ENCODE measurements around the gene AGPAT3.
"Not testable (repeated sequence)": the region's sequence is repeated elsewhere in the genome, so short reads cannot be mapped to it uniquely, and the experiment has no call there.

The AGPAT3 gene

DNA sequence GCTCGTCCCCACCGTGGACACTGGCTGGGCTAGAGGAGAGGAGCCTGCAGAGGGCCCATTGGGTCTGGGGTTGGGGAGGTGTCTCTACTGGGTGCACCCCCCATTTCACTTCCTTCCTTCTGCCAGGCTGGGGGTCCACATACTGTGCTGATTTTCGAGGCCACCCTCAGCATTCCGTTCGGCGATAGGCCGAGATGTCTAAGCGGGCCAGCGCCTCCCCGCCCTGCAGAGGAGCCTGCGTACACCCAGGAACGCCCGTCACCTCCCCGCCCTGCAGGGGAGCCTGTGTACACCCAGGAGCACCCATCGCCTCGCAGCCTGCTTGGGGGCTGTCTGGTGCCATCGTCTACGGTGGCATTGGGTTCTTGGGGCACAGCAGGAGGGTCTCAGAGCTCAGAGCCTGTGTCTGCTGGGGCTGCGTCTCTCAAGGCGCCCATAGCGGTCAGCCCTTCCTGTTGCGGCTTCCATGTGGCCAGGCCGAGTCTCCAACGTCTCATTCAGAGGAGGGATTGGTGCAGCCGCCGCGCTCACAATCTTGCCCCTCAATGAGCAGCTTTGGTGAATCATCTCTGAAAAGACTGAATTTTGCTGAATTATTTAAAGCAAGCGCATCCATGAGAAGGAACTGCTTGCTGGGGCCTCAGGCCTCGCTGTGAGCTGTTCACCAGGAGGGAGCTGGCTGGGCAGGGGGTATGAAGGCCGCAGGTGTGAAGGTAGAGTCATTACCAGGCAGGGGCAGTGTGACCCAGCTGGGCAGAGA is 30.7 kb upstream of the AGPAT3 start:
- in situ Hi-C loops (cut with MboI; ENCODE audit: low sequenced_read_pairs) = no loop called here

DNA sequence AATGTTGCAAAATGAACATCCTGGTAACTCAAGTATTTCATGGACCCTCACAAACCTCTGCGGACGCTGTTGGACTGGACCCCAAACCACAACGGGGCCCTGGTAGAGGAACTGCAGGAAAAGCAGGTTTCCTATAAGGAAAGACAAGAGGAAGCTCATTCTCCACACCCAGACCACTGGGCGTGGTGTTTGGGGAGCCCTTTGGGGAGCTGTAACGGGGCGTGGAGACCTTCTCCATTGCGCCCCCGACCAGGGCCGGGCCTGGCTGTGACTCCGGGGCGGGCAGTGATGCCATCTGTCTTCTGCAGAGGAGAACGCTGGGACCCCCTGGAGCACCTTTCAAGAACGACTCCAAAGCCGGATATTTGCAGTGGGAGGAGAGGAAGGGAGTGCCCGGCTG is 30.0 kb upstream of the AGPAT3 start:
- in situ Hi-C loops (cut with MboI; ENCODE audit: low sequenced_read_pairs) = no loop called here

DNA sequence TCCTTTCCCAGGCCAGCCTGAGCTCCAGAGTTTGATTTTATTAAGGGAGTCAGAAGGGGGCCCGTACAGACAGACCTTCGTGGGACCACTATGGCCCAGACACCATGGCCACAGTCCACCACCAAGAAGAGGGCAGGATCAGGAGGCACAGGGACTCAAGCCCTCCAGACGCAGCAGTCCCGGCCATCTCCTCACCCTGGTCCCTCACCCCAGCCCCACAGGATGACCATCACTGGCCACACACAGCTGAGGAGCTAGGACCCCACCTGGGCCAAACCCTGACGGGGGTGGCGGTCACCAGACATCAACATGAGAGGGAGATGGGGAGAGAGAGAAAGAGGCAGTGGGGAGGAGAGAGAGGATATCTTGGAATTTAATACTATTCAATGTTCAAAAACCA is 29.2 kb upstream of the AGPAT3 start:
- in situ Hi-C loops (cut with MboI; ENCODE audit: low sequenced_read_pairs) = no loop called here

DNA sequence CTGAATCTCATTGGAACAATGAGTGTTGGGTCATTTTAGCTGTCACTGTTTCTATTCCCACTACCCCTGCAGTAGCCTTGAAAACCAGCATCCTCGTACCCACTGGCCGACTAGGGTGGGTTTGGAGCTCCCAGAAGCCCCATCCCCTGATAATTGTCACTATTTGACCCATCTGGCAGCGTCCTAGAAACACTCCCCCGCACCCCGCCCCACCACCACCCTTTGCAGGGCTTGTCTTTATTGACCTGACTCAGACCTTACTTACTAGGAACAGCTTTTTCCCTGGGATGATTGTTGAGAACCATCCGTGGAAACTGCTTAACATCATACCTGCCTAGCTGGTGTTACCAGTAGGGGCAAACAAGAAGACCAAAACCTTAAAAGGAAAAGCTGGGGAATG is 28.4 kb upstream of the AGPAT3 start:
- in situ Hi-C loops (cut with MboI; ENCODE audit: low sequenced_read_pairs) = no loop called here

DNA sequence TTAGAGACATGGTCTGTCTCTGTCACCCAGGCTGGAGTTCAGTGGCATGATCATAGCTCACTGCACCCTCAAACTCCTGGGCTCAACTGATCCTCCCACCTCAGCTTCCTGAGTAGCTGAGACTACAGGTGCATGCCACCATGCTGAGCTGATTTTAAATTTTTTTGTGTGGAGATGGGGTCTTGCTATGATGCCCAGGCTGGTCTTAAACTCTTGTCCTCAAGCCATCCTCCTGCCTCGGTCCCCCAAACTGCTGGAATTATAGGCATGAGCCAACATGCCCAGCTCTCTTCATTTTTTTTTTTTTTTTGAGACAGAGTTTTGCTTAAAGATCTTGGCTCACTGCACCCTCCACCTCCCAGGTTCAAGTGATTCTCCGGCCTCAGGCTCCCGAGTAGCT is 24.8 kb upstream of the AGPAT3 start:
- in situ Hi-C loops (cut with MboI; ENCODE audit: low sequenced_read_pairs) = no loop called here

DNA sequence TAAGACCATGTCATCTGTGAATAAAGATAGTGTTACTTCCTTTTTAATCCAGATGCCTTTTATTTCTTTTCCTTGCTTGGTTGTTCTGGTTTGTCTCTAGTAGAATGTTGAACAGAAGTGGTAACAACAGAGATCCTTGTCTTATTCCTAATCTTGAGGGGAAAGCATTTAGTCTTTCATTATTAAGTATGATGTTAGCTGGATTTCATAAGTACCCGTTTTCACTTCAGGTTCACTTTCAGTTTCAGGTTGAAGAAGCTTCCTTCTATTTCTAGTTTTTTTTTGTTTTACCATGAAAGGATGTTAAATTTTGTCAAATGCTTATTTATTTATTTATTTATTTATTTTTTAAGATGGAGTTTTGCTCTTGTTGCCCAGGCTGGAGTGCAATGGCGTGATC is 22.3 kb upstream of the AGPAT3 start:
- in situ Hi-C loops (cut with MboI; ENCODE audit: low sequenced_read_pairs) = no loop called here

DNA sequence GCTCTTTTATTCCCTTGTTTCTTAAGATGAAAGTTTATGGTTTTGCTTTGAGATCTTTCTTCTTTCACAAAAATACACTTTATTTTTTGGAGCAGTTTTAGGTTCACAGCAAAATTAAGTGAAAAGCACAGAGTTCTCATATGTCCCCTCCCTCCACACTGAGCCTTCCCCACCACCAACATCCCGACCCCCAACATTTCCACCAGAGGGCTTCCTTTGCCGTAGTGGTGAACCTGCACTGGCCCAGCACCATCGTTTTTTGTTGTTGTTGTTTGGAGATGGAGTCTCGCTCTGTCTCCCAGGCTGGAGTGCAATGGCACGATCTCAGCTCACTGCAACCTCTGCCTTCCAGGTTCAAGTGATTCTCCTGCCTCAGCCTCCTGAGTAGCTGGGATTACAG is 20.1 kb upstream of the AGPAT3 start:
- in situ Hi-C loops (cut with MboI; ENCODE audit: low sequenced_read_pairs) = not testable (repeated sequence)

DNA sequence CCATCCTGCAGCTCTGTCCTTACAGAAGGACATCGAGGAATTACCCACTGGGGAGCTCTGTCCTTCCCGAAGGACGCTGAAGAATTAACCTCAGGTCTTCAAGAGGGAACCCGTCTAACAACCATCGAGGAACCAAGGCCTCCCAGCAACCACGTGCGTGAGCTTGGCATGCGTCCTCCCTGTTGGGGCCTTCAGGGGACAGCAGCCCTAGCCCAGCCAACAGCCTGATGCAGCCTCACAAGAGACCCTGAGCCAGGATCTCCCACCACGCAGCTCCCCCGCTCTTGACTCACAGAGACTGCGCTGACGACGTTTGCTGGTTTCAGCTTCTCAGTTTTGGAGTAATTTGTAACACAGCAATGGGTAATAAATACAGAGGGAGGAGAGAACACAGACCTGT is 19.6 kb upstream of the AGPAT3 start:
- in situ Hi-C loops (cut with MboI; ENCODE audit: low sequenced_read_pairs) = no loop called here

DNA sequence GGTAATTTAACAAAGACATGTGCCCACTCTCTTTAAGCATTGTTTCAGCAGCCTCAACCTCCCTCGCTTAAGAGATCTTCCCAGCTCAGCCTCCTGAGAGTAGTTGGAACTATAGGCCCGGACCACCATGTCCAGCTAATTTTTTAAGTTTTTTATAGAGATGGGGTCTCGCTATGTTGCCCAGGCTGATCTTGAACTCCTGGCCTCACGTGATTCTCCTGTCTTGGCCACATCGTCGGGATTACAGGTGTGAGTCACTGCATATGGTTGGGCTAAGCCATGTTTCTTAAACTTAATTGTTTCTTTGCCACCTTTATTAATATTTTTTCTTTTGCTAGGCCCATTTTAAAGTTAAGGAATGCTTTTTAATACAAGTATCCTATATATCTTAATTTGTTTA is 18.6 kb upstream of the AGPAT3 start:
- in situ Hi-C loops (cut with MboI; ENCODE audit: low sequenced_read_pairs) = no loop called here

DNA sequence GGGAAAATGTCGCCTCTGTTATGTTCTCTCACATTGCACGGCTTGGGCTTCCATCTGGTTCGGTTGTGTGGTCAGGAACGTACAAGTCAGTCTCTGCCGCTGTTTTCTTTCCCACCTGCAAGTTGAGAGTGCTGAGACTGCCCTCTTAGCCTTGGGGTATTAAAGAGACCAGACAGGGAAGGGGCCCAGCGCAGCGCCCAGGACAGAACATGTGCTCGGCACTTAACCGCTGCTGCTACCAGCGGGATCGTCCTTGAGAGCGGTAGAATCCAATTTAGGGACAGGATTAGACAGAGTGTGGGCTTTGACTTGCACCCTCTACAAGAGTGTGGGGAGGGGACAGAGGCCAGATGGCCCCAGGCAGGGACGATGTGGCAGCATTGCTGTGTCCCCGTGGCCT is 17.7 kb upstream of the AGPAT3 start:
- in situ Hi-C loops (cut with MboI; ENCODE audit: low sequenced_read_pairs) = no loop called here

DNA sequence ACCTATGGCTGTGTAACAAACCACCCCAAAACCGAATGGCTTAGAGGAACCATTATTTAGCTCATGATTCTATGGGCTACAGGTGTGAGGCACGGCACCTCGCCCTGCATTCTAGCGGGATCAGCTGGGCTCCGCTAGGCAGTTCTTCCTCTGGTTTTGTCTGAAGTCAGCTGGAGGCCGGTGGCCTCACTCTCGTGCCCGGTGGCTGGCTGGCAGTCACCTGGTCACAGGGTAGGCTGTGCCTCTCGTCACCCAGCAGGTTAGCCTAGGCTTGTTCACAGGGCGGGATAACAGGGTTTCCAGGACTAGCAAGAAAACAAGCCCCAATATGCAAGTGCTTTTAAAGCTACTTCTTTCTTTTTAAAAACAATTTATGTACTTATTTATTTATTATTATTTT is 16.3 kb upstream of the AGPAT3 start:
- in situ Hi-C loops (cut with MboI; ENCODE audit: low sequenced_read_pairs) = no loop called here

DNA sequence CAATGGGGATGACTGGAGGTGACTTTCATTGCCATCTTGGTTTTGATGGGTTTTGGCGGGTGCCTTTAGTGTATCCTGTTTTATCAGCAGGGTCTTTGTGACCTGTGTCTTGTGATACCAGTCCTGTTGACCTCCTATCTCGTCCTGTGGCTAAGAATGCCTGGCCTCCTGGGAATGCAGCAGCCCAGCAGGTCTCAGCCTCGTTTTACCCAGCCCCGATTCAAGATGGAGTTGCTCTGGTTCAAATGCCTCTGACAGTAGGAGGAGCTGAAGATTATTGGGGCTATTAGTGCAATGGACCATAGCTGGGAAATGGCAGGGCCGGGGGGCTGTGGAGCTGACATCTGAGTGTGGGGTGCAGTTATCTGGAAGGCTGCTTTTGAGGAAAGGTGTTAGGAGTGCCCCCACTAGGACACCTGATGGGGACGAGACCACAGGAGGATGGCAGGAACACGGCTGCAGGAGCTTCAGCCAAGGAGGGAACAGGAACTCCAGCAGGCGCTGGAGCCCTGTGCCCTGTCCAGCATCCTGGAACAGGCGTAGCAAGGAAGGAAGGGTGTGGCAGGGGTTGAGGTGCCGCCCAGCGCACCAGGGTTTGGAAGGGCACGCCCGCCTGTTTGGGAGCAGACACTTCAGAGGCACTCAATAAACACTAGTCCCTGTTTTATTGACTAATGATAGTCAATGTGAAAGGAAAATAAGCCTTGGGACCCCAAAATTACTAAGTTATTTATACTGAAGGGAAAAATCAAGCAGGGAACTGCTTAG is 15.3 kb upstream of the AGPAT3 start:
- in situ Hi-C loops (cut with MboI; ENCODE audit: low sequenced_read_pairs) = no loop called here

DNA sequence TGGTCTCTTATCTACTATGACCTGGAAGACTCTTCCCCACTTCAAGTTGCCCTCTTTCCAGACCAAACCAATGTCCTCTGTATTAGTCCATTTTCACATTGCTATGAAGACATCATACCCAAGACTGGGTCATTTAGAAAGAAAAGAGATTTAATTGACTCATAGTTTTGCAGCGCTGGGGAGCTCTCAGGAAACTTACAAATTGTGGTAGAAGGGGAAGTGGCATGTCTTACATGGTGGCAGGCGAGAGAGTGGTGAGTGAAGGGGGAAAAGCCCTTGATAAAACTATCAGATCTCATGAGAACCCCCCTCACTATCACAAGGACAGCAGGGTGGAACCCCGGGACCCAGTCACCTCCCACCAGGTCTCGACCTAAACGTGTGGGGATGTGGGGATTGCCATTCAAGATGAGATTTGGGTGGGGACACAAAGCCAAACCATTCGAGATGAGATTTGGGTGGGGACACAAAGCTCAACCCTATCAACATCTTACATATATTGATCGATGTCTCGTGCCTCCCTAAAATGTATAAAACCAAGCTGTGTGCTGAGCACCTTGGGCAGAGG is 14.2 kb upstream of the AGPAT3 start:
- in situ Hi-C loops (cut with MboI; ENCODE audit: low sequenced_read_pairs) = no loop called here

DNA sequence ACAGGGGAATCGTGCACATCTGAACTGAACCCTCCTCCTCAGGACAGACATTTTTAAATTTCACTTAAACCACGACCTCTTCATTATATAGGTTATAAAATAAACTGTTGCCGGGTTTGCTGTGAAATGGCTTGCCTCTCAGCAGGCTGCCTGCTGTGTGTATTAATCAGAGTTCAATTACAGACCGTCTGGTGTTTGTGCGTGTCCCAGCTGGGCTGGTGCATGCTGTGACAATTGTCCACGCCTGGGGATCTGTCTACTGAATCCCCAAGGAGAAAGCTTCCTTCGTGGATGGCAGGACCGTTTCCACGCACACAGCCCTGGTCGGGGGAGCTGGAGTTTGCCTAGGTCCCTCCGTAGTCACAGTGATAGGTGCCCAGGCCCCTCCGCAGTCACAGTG is 13.4 kb upstream of the AGPAT3 start:
- in situ Hi-C loops (cut with MboI; ENCODE audit: low sequenced_read_pairs) = no loop called here

DNA sequence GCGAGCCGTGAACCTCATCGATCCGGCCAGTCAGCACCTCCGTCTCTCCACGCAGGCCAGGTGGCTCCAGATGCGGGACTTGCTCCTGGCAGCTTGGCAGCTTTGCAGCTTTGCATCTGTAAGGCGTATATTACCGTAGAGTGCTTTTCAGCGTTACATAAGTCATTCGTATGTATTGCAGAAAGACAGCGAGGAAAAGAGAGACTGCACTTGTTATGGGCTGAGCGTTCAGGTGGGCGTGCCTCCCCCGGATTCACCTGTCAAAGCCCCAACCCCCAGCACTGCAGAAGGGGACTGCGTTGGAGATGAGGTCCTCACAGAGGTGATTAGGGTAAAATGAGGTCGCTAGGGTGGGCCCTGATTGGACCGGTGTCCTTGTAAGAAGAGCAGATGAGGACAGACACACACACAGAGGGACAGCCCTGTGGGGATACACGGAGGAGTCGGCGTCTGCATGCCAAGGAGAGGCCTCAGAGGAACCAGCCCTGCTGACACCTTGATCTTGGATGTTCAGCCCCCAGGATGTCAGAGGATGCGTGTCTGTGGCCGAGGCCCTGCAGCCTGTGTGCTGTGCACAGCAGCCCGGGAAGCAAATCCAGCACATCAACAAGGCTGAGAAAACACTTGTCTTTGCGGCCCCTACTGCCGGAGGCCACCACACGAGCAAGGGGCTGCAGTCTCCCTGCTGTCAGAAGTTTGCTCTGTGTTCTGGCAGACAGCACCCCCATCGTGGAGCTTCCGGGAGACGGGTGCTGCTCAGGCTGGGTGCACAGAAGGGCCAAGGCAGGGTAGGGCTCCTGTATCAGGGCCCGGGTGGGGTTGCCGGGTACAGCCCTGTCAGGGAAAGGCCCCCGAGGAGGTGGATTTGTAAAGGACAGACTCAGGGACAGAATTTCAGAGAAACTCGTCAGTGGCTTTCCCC is 10.9 kb upstream of the AGPAT3 start:
- in situ Hi-C loops (cut with MboI; ENCODE audit: low sequenced_read_pairs) = no loop called here

DNA sequence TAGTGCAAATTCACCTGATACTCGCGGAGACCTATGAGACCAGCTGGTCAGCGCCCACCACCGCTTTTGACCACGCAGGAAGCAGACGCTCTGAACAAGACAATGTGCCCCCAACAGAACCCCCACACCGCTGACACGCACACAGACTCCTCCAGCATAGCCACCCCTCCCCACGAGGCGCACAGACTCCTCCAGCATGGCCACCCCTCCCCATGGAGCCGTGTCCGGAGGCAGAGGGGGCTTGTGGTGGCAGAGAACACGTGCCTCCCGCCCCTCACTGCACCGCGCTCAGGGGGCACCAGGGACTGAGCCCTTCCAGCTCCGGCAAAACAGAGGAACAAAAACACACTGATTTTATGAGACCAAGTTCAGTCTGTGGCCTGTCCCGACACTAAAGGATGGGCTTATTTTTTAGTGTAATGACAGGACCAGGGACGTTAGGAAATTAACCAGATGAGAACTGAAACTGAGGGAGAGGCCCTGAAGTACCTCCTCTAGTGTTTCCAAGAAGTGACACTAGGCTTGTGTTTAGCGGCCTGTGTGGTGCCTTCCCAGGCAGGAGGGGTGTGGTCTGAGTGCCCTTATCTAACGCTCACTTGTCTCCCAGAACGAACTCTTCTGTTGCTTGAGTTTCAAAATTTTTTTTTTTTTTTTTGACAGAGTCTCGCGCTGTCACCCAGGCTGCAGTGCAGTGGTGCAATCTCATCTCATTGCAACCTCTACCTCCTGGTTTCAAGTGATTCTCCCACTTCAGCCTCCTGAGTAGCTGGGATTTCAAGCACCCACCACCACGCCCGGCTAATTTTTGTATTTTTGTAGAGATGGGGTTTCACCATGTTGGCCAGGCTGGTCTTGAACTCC is 10.0 kb upstream of the AGPAT3 start:
- in situ Hi-C loops (cut with MboI; ENCODE audit: low sequenced_read_pairs) = no loop called here

DNA sequence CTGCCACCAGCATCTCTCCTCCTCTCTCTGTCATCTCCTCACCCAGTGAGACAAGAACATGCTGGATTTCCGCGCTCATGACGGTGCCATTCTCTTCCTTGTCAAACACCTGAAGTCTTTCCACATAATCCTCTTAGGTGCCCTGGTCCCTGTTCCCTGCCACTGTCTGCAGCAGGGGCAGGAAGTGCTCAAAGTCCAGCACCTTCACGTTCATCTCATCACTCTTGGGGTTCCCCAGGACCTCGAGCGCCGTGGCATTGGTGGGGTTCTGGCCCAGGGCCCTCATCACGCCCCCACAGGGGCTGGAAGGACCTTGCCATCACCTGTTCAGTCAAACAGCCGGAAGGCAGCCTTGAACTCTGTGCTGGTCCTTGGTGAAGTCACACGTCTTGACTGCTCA is 9.1 kb upstream of the AGPAT3 start:
- in situ Hi-C loops (cut with MboI; ENCODE audit: low sequenced_read_pairs) = no loop called here

DNA sequence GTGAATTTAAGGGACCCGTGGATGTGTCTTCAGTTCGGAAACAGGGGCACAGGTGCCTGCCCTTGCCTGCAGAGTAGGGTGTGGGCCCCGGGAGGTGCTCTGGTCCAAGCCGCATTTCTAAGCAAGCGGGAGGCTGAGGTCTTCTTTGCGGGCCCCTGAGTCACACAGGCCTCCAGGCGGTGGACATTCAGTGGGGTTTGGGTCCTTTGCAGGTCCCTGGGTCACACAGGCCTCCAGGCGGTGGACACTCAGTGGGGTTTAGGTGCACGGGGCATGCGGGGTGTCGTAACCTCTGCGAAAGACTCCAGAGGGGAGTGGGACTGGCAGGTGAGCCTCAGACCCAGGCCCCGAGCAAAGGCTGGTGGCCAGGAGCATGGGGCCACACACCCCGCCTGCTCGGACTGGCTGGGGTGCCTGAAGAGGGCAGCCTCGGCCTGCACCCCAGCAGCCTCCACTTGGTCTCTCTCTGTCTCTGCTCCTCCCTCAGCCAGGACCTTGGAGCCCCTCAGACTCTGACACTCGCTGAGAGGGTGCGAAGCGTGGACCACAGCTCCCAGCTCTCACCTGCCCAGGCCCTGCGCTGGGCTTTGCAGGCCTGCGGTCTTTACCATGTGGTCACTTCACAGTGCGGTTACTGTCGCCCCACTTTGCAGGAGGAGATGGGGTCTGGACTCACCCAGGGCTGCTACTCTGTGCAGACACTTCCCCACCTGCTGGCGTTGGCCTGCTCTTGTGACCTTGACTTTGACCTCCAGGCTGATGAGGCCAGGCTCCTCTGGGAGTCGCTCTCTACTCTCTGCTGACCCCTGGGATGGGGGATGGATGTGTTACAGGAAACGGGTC is 6.0 kb upstream of the AGPAT3 start:
- in situ Hi-C loops (cut with MboI; ENCODE audit: low sequenced_read_pairs) = no loop called here

DNA sequence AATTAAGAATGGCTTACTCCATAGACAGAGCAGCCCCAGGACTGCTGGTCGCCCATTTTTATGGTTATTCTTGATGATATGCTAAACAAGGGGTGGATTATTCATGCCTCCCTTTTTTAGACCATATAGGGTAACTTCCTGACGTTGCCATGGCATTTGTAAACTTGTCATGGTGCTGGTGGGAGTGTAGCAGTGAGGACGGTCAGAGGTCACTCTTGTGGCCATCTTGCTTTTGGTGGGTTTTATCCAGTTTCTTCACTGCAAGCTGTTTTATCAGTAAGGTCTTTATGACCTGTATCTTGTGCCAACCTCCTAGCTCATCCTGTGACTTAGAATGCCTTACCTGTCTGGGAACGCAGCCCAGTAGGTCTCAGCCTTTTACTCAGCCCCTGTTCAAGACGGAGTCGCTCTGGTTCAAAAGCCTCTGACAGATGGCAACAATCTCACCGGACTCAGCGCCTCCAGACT is 5.2 kb upstream of the AGPAT3 start:
- in situ Hi-C loops (cut with MboI; ENCODE audit: low sequenced_read_pairs) = no loop called here

Data from HL-60/S4 treated with phorbol 12-myristate 13-acetate at 8.2 ng/mL for 4 days and 3 days (cell line).